GM23338 (cell line): ENCODE results near the gene CRYGB. TPM values are rescaled to one million over a fixed set of nuclear protein-coding genes. Genes with fewer than 3 reads are reported as not detected.
A peak's percentile ranks its signal among the peaks of the same experiment; 100 is the strongest.

Experiments used
- ATAC-seq: fragments of 200-7000 bp; cut with Tn5 transposase; 3 replicates; pipeline ENCODE4 v1.9.1; 2020
- DNase-seq: peaks from one replicate; pipeline ENCODE4 v3.0.0-alpha.2; 2015; ENCODE audit warnings: low spot score
- H2AFZ ChIP-seq: fragments of 200-600 bp; sonication (generic); 2 replicates; pipeline ENCODE4 v1.8.0; 2016; ENCODE audit warnings: antibody characterized with exemption, mild to moderate bottlenecking, moderate library complexity
- H3F3A ChIP-seq: fragments of 200-600 bp; sonication (generic); replicated peaks from 2 replicates; pipeline ENCODE4 v1.8.0; 2017; ENCODE audit warnings: antibody characterized with exemption, mixed run types, low read depth
- H3K27ac ChIP-seq: fragments of 200-600 bp; sonication (generic); 2 replicates; pipeline ENCODE4 v1.6.1; 2016; ENCODE audit warnings: low read depth
- H3K27me3 ChIP-seq: fragments of 200-600 bp; sonication (generic); 2 replicates; pipeline ENCODE4 v1.8.0; 2016; ENCODE audit warnings: mild to moderate bottlenecking, mixed run types, moderate library complexity; ENCODE audit not compliant: insufficient read depth
- H3K36me3 ChIP-seq: fragments of 200-600 bp; sonication (generic); 2 replicates; pipeline ENCODE4 v1.8.0; 2016; ENCODE audit warnings: mild to moderate bottlenecking; ENCODE audit not compliant: insufficient read depth
- H3K4me1 ChIP-seq: fragments of 200-600 bp; sonication (generic); 2 replicates; pipeline ENCODE4 v1.8.0; 2016; ENCODE audit warnings: mild to moderate bottlenecking, moderate library complexity; ENCODE audit not compliant: insufficient read depth
- H3K4me2 ChIP-seq: fragments of 200-600 bp; sonication (generic); 2 replicates; pipeline ENCODE4 v1.7.1; 2017; ENCODE audit warnings: mixed run types
- H3K4me3 ChIP-seq: fragments of 200-600 bp; sonication (generic); 2 replicates; pipeline ENCODE4 v1.6.1; 2016; ENCODE audit warnings: mixed run types
- H3K79me2 ChIP-seq: fragments of 200-600 bp; sonication (generic); replicated peaks from 2 replicates; pipeline ENCODE4 v1.8.0; 2017; ENCODE audit warnings: mild to moderate bottlenecking; ENCODE audit not compliant: insufficient read depth
- H3K9me2 ChIP-seq: fragments of 200-600 bp; sonication (generic); 2 replicates; pipeline ENCODE4 v1.8.0; 2017; ENCODE audit not compliant: insufficient read depth
- H4K20me1 ChIP-seq: fragments of 200-600 bp; sonication (generic); replicated peaks from 2 replicates; pipeline ENCODE4 v1.8.0; 2017; ENCODE audit warnings: mild to moderate bottlenecking; ENCODE audit not compliant: insufficient read depth
- H3K27ac Mint-ChIP-seq: 2 replicates; pipeline ENCODE4 v1.8.0; 2020; ENCODE audit warnings: inconsistent platforms, mild to moderate bottlenecking, moderate library complexity, mixed read lengths
- H3K27me3 Mint-ChIP-seq: 3 replicates; pipeline ENCODE4 v1.8.0; 2022; ENCODE audit warnings: low read depth, mild to moderate bottlenecking, moderate library complexity, mixed read lengths, inconsistent platforms; ENCODE audit not compliant: insufficient read depth, poor library complexity
- H3K36me3 Mint-ChIP-seq: 3 replicates; pipeline ENCODE4 v1.8.0; 2021; ENCODE audit warnings: low read depth, mild to moderate bottlenecking, inconsistent platforms, moderate library complexity, mixed read lengths
- H3K4me1 Mint-ChIP-seq: 3 replicates; pipeline ENCODE4 v1.8.0; 2020; ENCODE audit warnings: mild to moderate bottlenecking, inconsistent platforms, mixed read lengths
- H3K4me3 Mint-ChIP-seq: 3 replicates; pipeline ENCODE4 v1.8.0; 2021; ENCODE audit warnings: moderate library complexity, mild to moderate bottlenecking, inconsistent platforms, mixed read lengths
- H3K9me3 Mint-ChIP-seq: 3 replicates; pipeline ENCODE4 v1.8.0; 2020; ENCODE audit warnings: moderate library complexity, mild to moderate bottlenecking, inconsistent platforms, mixed read lengths
- CTCF ChIP-seq, 2 experiments: fragments of 200-600 bp in 1 of 2; sonication (generic) in 1 of 2; conservative IDR thresholded peaks; 2 replicates each; pipeline versions ENCODE4 v1.5.1 to v1.6.1; 2016 to 2017; ENCODE audit warnings: antibody characterized with exemption in 2 of 2, low read depth in 2 of 2, mild to moderate bottlenecking in 2 of 2, moderate library complexity in 1 of 2
- ETS1 ChIP-seq: IDR thresholded peaks from 2 replicates; pipeline ENCODE4 v1.6.1; 2016; ENCODE audit warnings: antibody characterized with exemption
- EZH2phosphoT487 ChIP-seq: fragments of 200-600 bp; sonication (generic); IDR thresholded peaks from one replicate; pipeline ENCODE4 v1.8.1; 2018; ENCODE audit warnings: antibody characterized with exemption; ENCODE audit not compliant: unreplicated experiment
- POLR2AphosphoS5 ChIP-seq: IDR thresholded peaks from 2 replicates; pipeline ENCODE4 v1.6.1; 2016; ENCODE audit warnings: antibody characterized with exemption, low read depth
- REST ChIP-seq: IDR thresholded peaks from one replicate; pipeline ENCODE4 v1.6.1; 2018; ENCODE audit warnings: antibody characterized with exemption; ENCODE audit not compliant: unreplicated experiment
- ZNF331 ChIP-seq: fragments of 250-450 bp; sonication (Bioruptor Pico); IDR thresholded peaks from 2 replicates; pipeline ENCODE4 v1.5.0; 2020; ENCODE audit warnings: low read depth, mild to moderate bottlenecking, moderate library complexity
- ZNF462 ChIP-seq: fragments of 250-450 bp; sonication (Bioruptor Pico); IDR thresholded peaks from 2 replicates; pipeline ENCODE4 v1.5.0; 2020; ENCODE audit warnings: mild to moderate bottlenecking, moderate library complexity
- polyA plus RNA-seq: library from polyadenylated mRNA; unstranded; fragments of >200 nt; fragmentation: Nextera tagmentation; extraction: Ambion mirVana; gene quantifications from 2 replicates; pipeline ENCODE4 v1.2.1, GENCODE V29; 2016
- total RNA-seq: library from RNA; depleted of rRNA; stranded (reverse); fragments of >200 nt; shearing (Covaris generic); gene quantifications from 2 replicates; pipeline ENCODE4 v1.2.3, GENCODE V29; 2014

CRYGB gene
- total and polyA plus RNA-seq, 2 experiments from 2014 or later: 0.92 to 1.9 TPM

GRCh38 chr2:208134928-208135586, 10.9 kb downstream of the CRYGB start (continued):
- no peak for TF ChIP-seq REST

GRCh38 chr2:208130712-208131110, 15.2 kb downstream of the CRYGB start:
- Histone ChIP-seq H3F3A (no peaks in the 10 kb centered on the region), H3K4me2 (no peak overlapping the region), H3K79me2 (no peaks in the 10 kb centered on the region), H3K36me3 (no peaks in the 10 kb centered on the region), H4K20me1 (no peaks in the 10 kb centered on the region), H3K27ac (no peak overlapping the region), H3K4me3 (no peak overlapping the region), H3K4me1 (no peaks in the 10 kb centered on the region), H2AFZ (peak overlapping the region; percentile 78; the same call in 1 of the 2 replicates), H3K27me3 (no peaks in the 10 kb centered on the region), H3K9me2 (no peaks in the 10 kb centered on the region; the same call in 1 of the 2 replicates)
- ATAC-seq (no peak), DNase-seq (no peak)
- H3K27ac Mint-ChIP-seq: no peak overlapping the region
- H3K9me3 Mint-ChIP-seq: no peaks in the 10 kb centered on the region
- H3K4me3 Mint-ChIP-seq: no peak overlapping the region
- peaks cover 5% of the 10 kb centered on the region for H3K27me3 Mint-ChIP-seq
- peaks cover 2% of the 10 kb centered on the region; the same call in 1 of the 3 replicates for H3K4me1 Mint-ChIP-seq
- H3K36me3 Mint-ChIP-seq: no peaks in the 10 kb centered on the region
- TF ChIP-seq REST (no peak), POLR2AphosphoS5 (no peak), ZNF462 (CRISPR knock-in tag) (no peak), ZNF331 (no peak), ETS1 (no peak), CTCF (conservative IDR thresholded peaks at IDR 0.05; ENCODE audit: low read depth in 2 of 2) (no peak), EZH2phosphoT487 (no peak)
